ENCODE results near the gene SEMA3D.

DNA sequence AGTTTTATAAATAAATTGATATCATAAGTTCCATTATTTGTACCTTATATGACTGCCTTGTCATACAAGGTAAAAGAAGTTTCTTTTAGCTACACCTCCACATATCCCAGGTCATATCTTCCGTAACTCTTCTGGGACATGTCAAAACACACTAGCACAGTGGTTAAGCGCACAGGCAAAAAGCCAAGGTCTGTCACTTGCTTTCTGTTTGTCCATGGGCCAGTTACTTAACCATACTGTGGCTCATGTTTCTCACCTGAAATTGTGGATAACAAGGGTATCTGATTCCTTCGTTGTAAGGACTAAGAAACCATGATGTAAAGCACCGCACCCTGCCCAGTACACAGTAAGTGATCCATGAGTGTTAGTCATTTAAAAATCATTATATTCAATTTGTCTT, 56.2 kb downstream of the SEMA3D start:
- TF ChIP-seq CTCF (IDR thresholded peaks at IDR 0.05), result no peak
- TF ChIP-seq EZH2 (IDR thresholded peaks at IDR 0.05; ENCODE audit: borderline replicate concordance, insufficient read depth, low read depth, low read length, poor library complexity, severe bottlenecking), result no peak

All from B cell (primary cell).